Neural cell (in vitro differentiated cells): Measurements from ENCODE around the gene LRP5. TPM values are rescaled to one million over a fixed set of nuclear protein-coding genes. Genes with fewer than 3 reads are reported as not detected.

Source experiments
- H2AFZ ChIP-seq: fragments of 200-600, 300-800 bp; sonication (generic), shearing (Covaris generic); 2 replicates; pipeline ENCODE4 v1.6.0; 2014; ENCODE audit warnings: low read depth, mild to moderate bottlenecking, antibody characterized with exemption, low read length, moderate library complexity
- H3F3A ChIP-seq: fragments of 200-600 bp; shearing (Covaris generic); 2 replicates; pipeline ENCODE4 v1.6.1; 2016; ENCODE audit warnings: mild to moderate bottlenecking, moderate library complexity, mixed read lengths, antibody characterized with exemption, low read length; ENCODE audit not compliant: insufficient read depth, poor library complexity, severe bottlenecking
- H3K27ac ChIP-seq: fragments of 200-600, 300-800 bp; sonication (generic), shearing (Covaris generic); 2 replicates; pipeline ENCODE4 v1.5.1; 2014; ENCODE audit warnings: mild to moderate bottlenecking, low read length, moderate library complexity
- H3K27me3 ChIP-seq: fragments of 300-800, 200-600 bp; sonication (generic), shearing (Covaris generic); 2 replicates; pipeline ENCODE4 v1.6.0; 2014; ENCODE audit warnings: mild to moderate bottlenecking, low read depth, low read length, moderate library complexity; ENCODE audit not compliant: insufficient read depth
- H3K36me3 ChIP-seq: fragments of 300-800, 200-600 bp; sonication (generic), shearing (Covaris generic); 2 replicates; pipeline ENCODE4 v1.5.1; 2014; ENCODE audit warnings: mild to moderate bottlenecking, antibody characterized with exemption, low read length, moderate library complexity; ENCODE audit not compliant: insufficient read depth
- H3K4me2 ChIP-seq: fragments of 300-800, 200-600 bp; sonication (generic), shearing (Covaris generic); 2 replicates; pipeline ENCODE4 v1.6.0; 2014; ENCODE audit warnings: mild to moderate bottlenecking, low read length
- H3K4me3 ChIP-seq: fragments of 300-800, 200-600 bp; sonication (generic), shearing (Covaris generic); 2 replicates; pipeline ENCODE4 v1.5.1; 2014; ENCODE audit warnings: mild to moderate bottlenecking, low read length, moderate library complexity
- H3K79me2 ChIP-seq: fragments of 200-600 bp; shearing (Covaris generic); replicated peaks from 2 replicates; pipeline ENCODE4 v1.6.0; 2014; ENCODE audit warnings: mild to moderate bottlenecking, low read length, moderate library complexity; ENCODE audit not compliant: insufficient read depth
- H3K9ac ChIP-seq: fragments of 300-800, 200-600 bp; sonication (generic), shearing (Covaris generic); 2 replicates; pipeline ENCODE4 v1.6.1; 2016; ENCODE audit warnings: mild to moderate bottlenecking, low read length, mixed read lengths
- H3K9me2 ChIP-seq: fragments of 200-600 bp; shearing (Covaris generic); 2 replicates; pipeline ENCODE4 v1.6.1; 2016; ENCODE audit warnings: mild to moderate bottlenecking, low read length, mixed read lengths; ENCODE audit not compliant: insufficient read depth
- H3K9me3 ChIP-seq: fragments of 200-600, 300-800 bp; sonication (generic), shearing (Covaris generic); 2 replicates; pipeline ENCODE4 v1.6.1; 2016; ENCODE audit warnings: mild to moderate bottlenecking, mixed run types, low read length, moderate library complexity, mixed read lengths
- H4K20me1 ChIP-seq: fragments of 200-600 bp; shearing (Covaris generic); 2 replicates; pipeline ENCODE4 v1.6.1; 2016; ENCODE audit warnings: mild to moderate bottlenecking, mixed run types; ENCODE audit not compliant: insufficient read depth
- CTCF ChIP-seq: fragments of 450-650 bp; IDR thresholded peaks from 2 replicates; pipeline ENCODE4 v1.5.1; 2014; ENCODE audit warnings: antibody characterized with exemption, mild to moderate bottlenecking, moderate library complexity; ENCODE audit not compliant: poor library complexity, severe bottlenecking
- EP300 ChIP-seq: fragments of 450-650 bp; conservative IDR thresholded peaks from 2 replicates; pipeline ENCODE4 v1.6.1; 2014; ENCODE audit warnings: antibody characterized with exemption, mild to moderate bottlenecking, moderate library complexity; ENCODE audit not compliant: poor library complexity, severe bottlenecking
- EZH2 ChIP-seq: fragments of 200-600, 300-800 bp; shearing (Covaris generic), sonication (generic); IDR thresholded peaks from 2 replicates; pipeline ENCODE4 v1.6.1; 2014; ENCODE audit warnings: antibody characterized with exemption, low read length, borderline replicate concordance, mild to moderate bottlenecking; ENCODE audit not compliant: insufficient read depth, poor library complexity, severe bottlenecking
- MXI1 ChIP-seq: fragments of 450-650 bp; conservative IDR thresholded peaks from 2 replicates; pipeline ENCODE4 v1.6.1; 2014; ENCODE audit warnings: antibody characterized with exemption, mild to moderate bottlenecking; ENCODE audit not compliant: poor library complexity, severe bottlenecking
- POLR2AphosphoS5 ChIP-seq: IDR thresholded peaks from 2 replicates; pipeline ENCODE4 v1.6.1; 2012
- RAD21 ChIP-seq: fragments of 450-650 bp; conservative IDR thresholded peaks from 2 replicates; pipeline ENCODE4 v1.6.1; 2014; ENCODE audit warnings: antibody characterized with exemption, mild to moderate bottlenecking, moderate library complexity
- REST ChIP-seq: IDR thresholded peaks from 2 replicates; pipeline ENCODE4 v1.6.1; 2012; ENCODE audit warnings: borderline replicate concordance
- SMC3 ChIP-seq: fragments of 450-650 bp; conservative IDR thresholded peaks from 2 replicates; pipeline ENCODE4 v1.6.1; 2014; ENCODE audit warnings: antibody characterized with exemption, mild to moderate bottlenecking, moderate library complexity; ENCODE audit not compliant: poor library complexity
- TAF1 ChIP-seq: IDR thresholded peaks from 2 replicates; pipeline ENCODE4 v1.6.1; 2012; ENCODE audit warnings: low read depth
- polyA plus RNA-seq: library from polyadenylated mRNA; depleted of rRNA; stranded (reverse); fragments of >200 nt; gene quantifications from 2 replicates; pipeline ENCODE4 v1.2.3, GENCODE V29; 2014

The LRP5 gene
- polyA plus RNA-seq, 1 donor from 2014 or later = 3.0 TPM

GRCh38 chr11:68423481-68423880 is 111.1 kb downstream of the LRP5 start:
- Histone ChIP-seq H3K9me2 (no peaks in the 10 kb centered on the region), H3K27me3 (no peaks in the 10 kb centered on the region), H3K9me3 (no peaks in the 10 kb centered on the region), H4K20me1 (no peaks in the 10 kb centered on the region), H3F3A (no peaks in the 10 kb centered on the region), H3K79me2 (no peaks in the 10 kb centered on the region), H3K4me3 (no peak overlapping the region), H3K9ac (no peak overlapping the region), H3K4me2 (no peak overlapping the region), H3K27ac (no peak overlapping the region), H3K36me3 (peaks cover 6% of the 10 kb centered on the region), H2AFZ (no peak overlapping the region)
- TF ChIP-seq EZH2 (no peak), CTCF (no peak), SMC3 (no peak), MXI1 (no peak), TAF1 (no peak), POLR2AphosphoS5 (no peak), EP300 (no peak), RAD21 (no peak), REST (no peak)

- Histone ChIP-seq H3K36me3 (peaks cover 9% of the 10 kb centered on the region), H3K4me3 (no peak overlapping the region), H3K79me2 (no peaks in the 10 kb centered on the region), H2AFZ (no peak overlapping the region), H3K27ac (no peak overlapping the region), H3K9me2 (no peaks in the 10 kb centered on the region), H3K4me2 (no peak overlapping the region), H3K27me3 (no peaks in the 10 kb centered on the region), H3K9me3 (peaks cover under 1% of the 10 kb centered on the region), H3F3A (no peaks in the 10 kb centered on the region), H4K20me1 (no peaks in the 10 kb centered on the region), H3K9ac (no peak overlapping the region)
- TF ChIP-seq MXI1 (no peak), EP300 (no peak), POLR2AphosphoS5 (no peak), RAD21 (no peak), TAF1 (no peak), CTCF (no peak), EZH2 (no peak), SMC3 (no peak), REST (no peak)
These were observed 111.8 kb downstream of the LRP5 start for GRCh38 chr11:68424101-68424632.
